ENCODE data around the gene LRRC51.
"Not testable (repeated sequence)": the region's sequence is repeated elsewhere in the genome, so short reads cannot be mapped to it uniquely, and the experiment has no call there.

The LRRC51 gene

GRCh38 chr11:72125956-72126355 lies 45.3 kb downstream of the LRRC51 start:
- TF ChIP-seq POLR2A (IDR thresholded peaks at IDR 0.05; ENCODE audit: low read length): no peak
- no peak for TF ChIP-seq GATA1 (IDR thresholded peaks at IDR 0.05; ENCODE audit: low read depth, low read length)
- DNase-seq: no peak

- DNase-seq: no peak
- TF ChIP-seq POLR2A (IDR thresholded peaks at IDR 0.05; ENCODE audit: low read length) (no peak), GATA1 (IDR thresholded peaks at IDR 0.05; ENCODE audit: low read depth, low read length) (no peak)
These were observed 47.3 kb downstream of the LRRC51 start for GRCh38 chr11:72127923-72128322.

GRCh38 chr11:72129381-72129780 lies 48.7 kb downstream of the LRRC51 start:
- DNase-seq: no peak
- TF ChIP-seq GATA1 (IDR thresholded peaks at IDR 0.05; ENCODE audit: low read depth, low read length) (no peak), POLR2A (IDR thresholded peaks at IDR 0.05; ENCODE audit: low read length) (no peak)

- no peak for DNase-seq
These were observed 52.0 kb downstream of the LRRC51 start for GRCh38 chr11:72132646-72133045.

GRCh38 chr11:72135473-72135872 lies 54.8 kb downstream of the LRRC51 start, which contains the start of gene FOLR3:
FOLR3 (plus strand) TSS chr11:72135725; CDS start chr11:72135953, 228 bp downstream.
- DNase-seq: not testable (repeated sequence)

More at GRCh38 chr11:72132646-72133045, 52.0 kb downstream of the LRRC51 start:
- no peak for TF ChIP-seq GATA1 (IDR thresholded peaks at IDR 0.05; ENCODE audit: low read depth, low read length)
- TF ChIP-seq POLR2A (IDR thresholded peaks at IDR 0.05; ENCODE audit: low read length): no peak

- TF ChIP-seq POLR2A (IDR thresholded peaks at IDR 0.05; ENCODE audit: low read length) (no peak), GATA1 (IDR thresholded peaks at IDR 0.05; ENCODE audit: low read depth, low read length) (no peak)
- no peak for DNase-seq
These were observed 55.4 kb downstream of the LRRC51 start for GRCh38 chr11:72135891-72136683.

- DNase-seq: no peak
- TF ChIP-seq POLR2A (IDR thresholded peaks at IDR 0.05; ENCODE audit: low read length) (no peak), GATA1 (IDR thresholded peaks at IDR 0.05; ENCODE audit: low read depth, low read length) (no peak)
These were observed 56.1 kb downstream of the LRRC51 start for GRCh38 chr11:72136684-72137262.

GRCh38 chr11:72138821-72139390 lies 58.3 kb downstream of the LRRC51 start:
- no peak for DNase-seq
- TF ChIP-seq POLR2A (IDR thresholded peaks at IDR 0.05; ENCODE audit: low read length) (no peak), GATA1 (IDR thresholded peaks at IDR 0.05; ENCODE audit: low read depth, low read length) (no peak)

GRCh38 chr11:72139500-72139899 lies 58.9 kb downstream of the LRRC51 start:
- no peak for DNase-seq
- TF ChIP-seq GATA1 (IDR thresholded peaks at IDR 0.05; ENCODE audit: low read depth, low read length) (no peak), POLR2A (IDR thresholded peaks at IDR 0.05; ENCODE audit: low read length) (no peak)

- no peak for DNase-seq
- no peak for TF ChIP-seq POLR2A (IDR thresholded peaks at IDR 0.05; ENCODE audit: low read length)
- TF ChIP-seq GATA1 (IDR thresholded peaks at IDR 0.05; ENCODE audit: low read depth, low read length): no peak
These were observed 60.0 kb downstream of the LRRC51 start for GRCh38 chr11:72140661-72141060.

- no peak for DNase-seq
- TF ChIP-seq GATA1 (IDR thresholded peaks at IDR 0.05; ENCODE audit: low read depth, low read length) (no peak), POLR2A (IDR thresholded peaks at IDR 0.05; ENCODE audit: low read length) (no peak)
These were observed 60.4 kb downstream of the LRRC51 start for GRCh38 chr11:72141066-72141465.

- not testable (repeated sequence) for DNase-seq
These were observed 61.4 kb downstream of the LRRC51 start for GRCh38 chr11:72142086-72142485.

GRCh38 chr11:72142543-72142942 lies 61.9 kb downstream of the LRRC51 start:
- not testable (repeated sequence) for DNase-seq

GRCh38 chr11:72144807-72145565 lies 64.3 kb downstream of the LRRC51 start:
- TF ChIP-seq GATA1 (IDR thresholded peaks at IDR 0.05; ENCODE audit: low read depth, low read length) (no peak), POLR2A (IDR thresholded peaks at IDR 0.05; ENCODE audit: low read length) (no peak)
- no peak for DNase-seq

Data from erythroblast (primary cell).